ENCODE measurements around the gene TMEM89. TPM values are rescaled to one million over a fixed set of nuclear protein-coding genes. Genes with fewer than 3 reads are reported as not detected.

Gene TMEM89
- total and polyA plus RNA-seq, 2 of the 13 experiments (the other 11 are each of a cell fraction or from before 2014, with no cell fraction given): 0.31 to 0.59 TPM

DNA sequence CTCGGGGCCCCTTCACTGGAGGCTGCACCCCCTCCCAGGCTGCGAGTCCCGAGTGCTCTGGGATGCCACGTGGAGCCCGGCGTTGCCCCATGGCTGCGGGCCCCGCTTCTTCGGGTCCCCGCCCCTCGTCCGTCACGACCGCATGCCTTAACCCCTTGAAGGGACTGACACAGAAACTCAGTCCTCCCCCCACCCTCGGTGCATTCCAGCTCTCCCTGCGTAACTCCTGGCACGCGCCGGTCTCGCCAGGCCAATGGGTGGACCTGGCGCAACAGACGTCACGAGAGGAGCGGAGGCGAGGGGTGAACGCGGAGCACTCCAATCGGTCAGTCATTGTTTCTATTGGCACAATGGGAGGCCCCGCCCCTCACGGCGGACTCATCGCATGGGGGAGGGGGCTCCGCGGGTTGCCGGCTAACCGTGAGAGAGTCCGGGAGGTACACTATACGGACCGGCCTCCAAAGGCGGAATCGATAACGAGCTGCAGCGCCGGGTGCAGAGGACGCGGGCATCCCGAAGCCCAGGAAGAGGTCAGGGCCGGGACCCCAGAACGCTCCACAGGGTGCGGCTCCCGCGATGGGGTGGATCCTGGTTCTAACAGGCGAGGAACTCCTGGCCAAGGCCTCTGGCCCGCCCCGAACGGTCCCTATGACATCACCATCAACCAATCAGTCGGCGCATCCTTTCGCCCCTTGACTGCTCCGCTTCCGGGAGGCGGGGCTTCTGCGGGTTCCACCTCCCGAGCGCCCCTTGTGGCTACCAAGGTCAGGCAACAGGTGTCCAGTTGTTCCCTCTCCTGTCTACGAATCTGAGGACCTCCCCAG, 42.1 kb upstream of the TMEM89 start (continued):
- TF ChIP-seq, protein P1, sequence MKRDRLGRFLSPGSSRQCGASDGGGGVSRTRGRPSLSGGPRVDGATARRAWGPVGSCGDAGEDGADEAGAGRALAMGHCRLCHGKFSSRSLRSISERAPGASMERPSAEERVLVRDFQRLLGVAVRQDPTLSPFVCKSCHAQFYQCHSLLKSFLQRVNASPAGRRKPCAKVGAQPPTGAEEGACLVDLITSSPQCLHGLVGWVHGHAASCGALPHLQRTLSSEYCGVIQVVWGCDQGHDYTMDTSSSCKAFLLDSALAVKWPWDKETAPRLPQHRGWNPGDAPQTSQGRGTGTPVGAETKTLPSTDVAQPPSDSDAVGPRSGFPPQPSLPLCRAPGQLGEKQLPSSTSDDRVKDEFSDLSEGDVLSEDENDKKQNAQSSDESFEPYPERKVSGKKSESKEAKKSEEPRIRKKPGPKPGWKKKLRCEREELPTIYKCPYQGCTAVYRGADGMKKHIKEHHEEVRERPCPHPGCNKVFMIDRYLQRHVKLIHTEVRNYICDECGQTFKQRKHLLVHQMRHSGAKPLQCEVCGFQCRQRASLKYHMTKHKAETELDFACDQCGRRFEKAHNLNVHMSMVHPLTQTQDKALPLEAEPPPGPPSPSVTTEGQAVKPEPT (CRISPR knock-in tag; IDR thresholded peaks at IDR 0.05; ENCODE audit: low read depth): no peak
- TF ChIP-seq ZFP36L1 (CRISPR knock-in tag; IDR thresholded peaks at IDR 0.05) (0 out of 2 replicates have a peak, but pooled peaks have one; percentile 60), TFDP2 (CRISPR knock-in tag; IDR thresholded peaks at IDR 0.05) (peak; percentile 80), ZNF670 (CRISPR knock-in tag; IDR thresholded peaks at IDR 0.05; ENCODE audit: borderline replicate concordance) (0 out of 2 replicates have a peak, but pooled peaks have one; percentile 59), ZBTB33 (CRISPR knock-in tag; IDR thresholded peaks at IDR 0.05) (0 out of 2 replicates have a peak, but pooled peaks have one; percentile 8), GZF1 (CRISPR knock-in tag; IDR thresholded peaks at IDR 0.05) (peak; percentile 62; the same call in 1 of the 2 replicates), HMG20A (CRISPR knock-in tag; IDR thresholded peaks at IDR 0.05; ENCODE audit: borderline replicate concordance) (peak; percentile 25; the same call in 1 of the 2 replicates), MXD1 (CRISPR knock-in tag; IDR thresholded peaks at IDR 0.05) (peak; percentile 85), ZNF354B (CRISPR knock-in tag; IDR thresholded peaks at IDR 0.05) (0 out of 2 replicates have a peak, but pooled peaks have one; percentile 41), IRF2 (CRISPR knock-in tag; IDR thresholded peaks at IDR 0.05) (no peak; the same call in none of the 2 replicates), ATF7 (IDR thresholded peaks at IDR 0.05) (peak; percentile 96), ATF7 (CRISPR knock-in tag; IDR thresholded peaks at IDR 0.05) (peak; percentile 98), NR3C1 (CRISPR knock-in tag; IDR thresholded peaks at IDR 0.05) (no peak), JUN (CRISPR knock-in tag; IDR thresholded peaks at IDR 0.05) (peak; percentile 75), ZNF235 (CRISPR knock-in tag; IDR thresholded peaks at IDR 0.05; ENCODE audit: borderline replicate concordance) (no peak), ATM (IDR thresholded peaks at IDR 0.05; ENCODE audit: borderline replicate concordance) (no peak)
- TF ChIP-seq, protein P2, sequence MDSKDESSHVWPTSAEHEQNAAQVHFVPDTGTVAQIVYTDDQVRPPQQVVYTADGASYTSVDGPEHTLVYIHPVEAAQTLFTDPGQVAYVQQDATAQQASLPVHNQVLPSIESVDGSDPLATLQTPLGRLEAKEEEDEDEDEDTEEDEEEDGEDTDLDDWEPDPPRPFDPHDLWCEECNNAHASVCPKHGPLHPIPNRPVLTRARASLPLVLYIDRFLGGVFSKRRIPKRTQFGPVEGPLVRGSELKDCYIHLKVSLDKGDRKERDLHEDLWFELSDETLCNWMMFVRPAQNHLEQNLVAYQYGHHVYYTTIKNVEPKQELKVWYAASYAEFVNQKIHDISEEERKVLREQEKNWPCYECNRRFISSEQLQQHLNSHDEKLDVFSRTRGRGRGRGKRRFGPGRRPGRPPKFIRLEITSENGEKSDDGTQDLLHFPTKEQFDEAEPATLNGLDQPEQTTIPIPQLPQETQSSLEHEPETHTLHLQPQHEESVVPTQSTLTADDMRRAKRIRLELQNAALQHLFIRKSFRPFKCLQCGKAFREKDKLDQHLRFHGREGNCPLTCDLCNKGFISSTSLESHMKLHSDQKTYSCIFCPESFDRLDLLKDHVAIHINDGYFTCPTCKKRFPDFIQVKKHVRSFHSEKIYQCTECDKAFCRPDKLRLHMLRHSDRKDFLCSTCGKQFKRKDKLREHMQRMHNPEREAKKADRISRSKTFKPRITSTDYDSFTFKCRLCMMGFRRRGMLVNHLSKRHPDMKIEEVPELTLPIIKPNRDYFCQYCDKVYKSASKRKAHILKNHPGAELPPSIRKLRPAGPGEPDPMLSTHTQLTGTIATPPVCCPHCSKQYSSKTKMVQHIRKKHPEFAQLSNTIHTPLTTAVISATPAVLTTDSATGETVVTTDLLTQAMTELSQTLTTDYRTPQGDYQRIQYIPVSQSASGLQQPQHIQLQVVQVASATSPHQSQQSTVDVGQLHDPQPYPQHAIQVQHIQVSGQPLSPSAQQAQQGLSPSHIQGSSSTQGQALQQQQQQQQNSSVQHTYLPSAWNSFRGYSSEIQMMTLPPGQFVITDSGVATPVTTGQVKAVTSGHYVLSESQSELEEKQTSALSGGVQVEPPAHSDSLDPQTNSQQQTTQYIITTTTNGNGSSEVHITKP (CRISPR knock-in tag; IDR thresholded peaks at IDR 0.05; ENCODE audit: low read depth): peak; percentile 96
- TF ChIP-seq, protein P3, sequence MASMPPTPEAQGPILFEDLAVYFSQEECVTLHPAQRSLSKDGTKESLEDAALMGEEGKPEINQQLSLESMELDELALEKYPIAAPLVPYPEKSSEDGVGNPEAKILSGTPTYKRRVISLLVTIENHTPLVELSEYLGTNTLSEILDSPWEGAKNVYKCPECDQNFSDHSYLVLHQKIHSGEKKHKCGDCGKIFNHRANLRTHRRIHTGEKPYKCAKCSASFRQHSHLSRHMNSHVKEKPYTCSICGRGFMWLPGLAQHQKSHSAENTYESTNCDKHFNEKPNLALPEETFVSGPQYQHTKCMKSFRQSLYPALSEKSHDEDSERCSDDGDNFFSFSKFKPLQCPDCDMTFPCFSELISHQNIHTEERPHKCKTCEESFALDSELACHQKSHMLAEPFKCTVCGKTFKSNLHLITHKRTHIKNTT (CRISPR knock-in tag; IDR thresholded peaks at IDR 0.05): no peak
